Effector memory CD8-positive, alpha-beta T cell (primary cell): Measurements from ENCODE around the gene LOXL3.

Experiments
- ATAC-seq: fragments of 150-1000 bp; cut with Tn5 transposase; replicated peaks from 2 replicates; pipeline ENCODE4 v1.10.0; 2021; ENCODE audit warnings: mild to moderate bottlenecking, moderate library complexity
- DNase-seq, 3 experiments: peaks; one replicate each; pipeline ENCODE4 v3.0.0; 2021
- H3K27ac Mint-ChIP-seq, 2 donors: one replicate each; pipeline ENCODE4 v1.8.0; 2022; ENCODE audit warnings: mild to moderate bottlenecking in 2 of 2, mixed read lengths in 2 of 2, moderate library complexity in 2 of 2
- H3K27me3 Mint-ChIP-seq, 2 donors: one replicate each; pipeline ENCODE4 v1.8.0; 2022; ENCODE audit warnings: mixed read lengths in 2 of 2
- H3K36me3 Mint-ChIP-seq: one replicate; pipeline ENCODE4 v1.8.0; 2022; ENCODE audit warnings: mild to moderate bottlenecking, moderate library complexity, mixed read lengths; ENCODE audit not compliant: insufficient read depth
- H3K4me1 Mint-ChIP-seq, 2 donors: one replicate each; pipeline ENCODE4 v1.8.0; 2022; ENCODE audit warnings: low read depth in 2 of 2, mixed read lengths in 2 of 2
- H3K4me3 Mint-ChIP-seq, 2 donors: one replicate each; pipeline ENCODE4 v1.8.0; 2022; ENCODE audit warnings: mild to moderate bottlenecking in 2 of 2, mixed read lengths in 2 of 2, moderate library complexity in 2 of 2
- H3K9me3 Mint-ChIP-seq, 2 donors: one replicate each; pipeline ENCODE4 v1.8.0; 2022; ENCODE audit warnings: mixed read lengths in 2 of 2
- total RNA-seq, 9 experiments: gene quantifications; one replicate each; lab custom pipeline; 2026; lab: John Stamatoyannopoulos, UW

LOXL3 gene, protein sequence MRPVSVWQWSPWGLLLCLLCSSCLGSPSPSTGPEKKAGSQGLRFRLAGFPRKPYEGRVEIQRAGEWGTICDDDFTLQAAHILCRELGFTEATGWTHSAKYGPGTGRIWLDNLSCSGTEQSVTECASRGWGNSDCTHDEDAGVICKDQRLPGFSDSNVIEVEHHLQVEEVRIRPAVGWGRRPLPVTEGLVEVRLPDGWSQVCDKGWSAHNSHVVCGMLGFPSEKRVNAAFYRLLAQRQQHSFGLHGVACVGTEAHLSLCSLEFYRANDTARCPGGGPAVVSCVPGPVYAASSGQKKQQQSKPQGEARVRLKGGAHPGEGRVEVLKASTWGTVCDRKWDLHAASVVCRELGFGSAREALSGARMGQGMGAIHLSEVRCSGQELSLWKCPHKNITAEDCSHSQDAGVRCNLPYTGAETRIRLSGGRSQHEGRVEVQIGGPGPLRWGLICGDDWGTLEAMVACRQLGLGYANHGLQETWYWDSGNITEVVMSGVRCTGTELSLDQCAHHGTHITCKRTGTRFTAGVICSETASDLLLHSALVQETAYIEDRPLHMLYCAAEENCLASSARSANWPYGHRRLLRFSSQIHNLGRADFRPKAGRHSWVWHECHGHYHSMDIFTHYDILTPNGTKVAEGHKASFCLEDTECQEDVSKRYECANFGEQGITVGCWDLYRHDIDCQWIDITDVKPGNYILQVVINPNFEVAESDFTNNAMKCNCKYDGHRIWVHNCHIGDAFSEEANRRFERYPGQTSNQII
- total RNA-seq: 0 to 0.48 (median 0.30) reads per million in 9 experiments

DNA sequence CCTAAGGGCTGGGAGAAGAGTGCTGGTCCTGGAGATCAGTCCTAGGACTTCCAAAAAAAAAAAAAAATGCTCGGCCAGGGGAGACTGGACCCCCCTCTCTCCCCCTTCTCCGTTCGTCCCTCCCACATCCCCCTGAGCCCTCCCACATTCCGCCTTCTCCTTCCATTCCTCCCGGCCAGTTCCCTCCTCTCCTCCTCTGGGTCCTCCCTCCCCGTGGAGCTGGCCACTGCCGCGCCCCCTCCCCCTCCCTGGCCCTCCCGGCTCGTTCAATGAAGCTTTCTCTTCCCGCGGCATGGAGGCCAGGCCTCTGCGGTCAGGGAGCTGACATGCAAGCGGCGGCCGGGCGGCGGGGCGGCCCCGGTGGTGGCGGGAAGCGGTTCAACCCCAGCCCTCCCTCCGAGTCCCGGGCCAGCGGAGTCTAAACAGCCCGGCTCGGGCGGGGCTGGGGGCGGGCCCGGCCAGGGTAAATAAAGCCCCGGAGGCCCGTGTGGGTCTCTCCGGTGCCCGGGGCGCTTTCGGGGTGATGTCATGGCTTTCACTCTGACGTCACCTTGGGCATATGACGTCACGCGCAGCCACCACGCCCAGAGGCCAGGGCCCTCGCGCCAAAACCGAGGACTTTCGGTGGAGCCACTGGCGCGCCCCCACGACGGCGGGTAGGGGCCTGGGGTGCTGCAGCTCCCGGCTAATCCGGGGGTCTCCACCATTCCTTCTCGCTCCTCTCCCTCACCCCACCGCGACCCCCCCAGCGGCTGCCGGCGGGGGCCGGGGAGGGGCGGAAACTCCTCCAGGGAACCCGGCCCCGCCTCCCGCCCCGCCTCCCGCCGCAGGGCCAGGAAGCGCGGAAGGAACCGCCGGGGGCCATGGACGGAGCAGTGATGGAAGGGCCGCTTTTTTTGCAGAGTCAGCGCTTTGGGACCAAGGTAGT, at the start of gene LOXL3, which contains the start of gene DOK1:
Gene LOXL3 (minus strand): TSS at position 51 of the 928 bp plus-strand sequence. CDS start 1,308 bp downstream, outside the sequence.
Gene DOK1 (plus strand): TSS at position 829 of the 928 bp plus-strand sequence. CDS start 35 bp downstream, at position 864.
- Mint-ChIP-seq H3K36me3 (peaks cover 20% of the 10 kb centered on the region), H3K9me3 (no peaks in the 10 kb centered on the region)

GRCh38 chr2:74602586-74603281, 49.0 kb upstream of the LOXL3 start:
- DNase-seq (no peak), ATAC-seq (no peak)
- Mint-ChIP-seq H3K4me1 (peaks cover 4 to 6% of the 10 kb centered on the region in 2 donors), H3K4me3 (no peak overlapping the region), H3K36me3 (no peaks in the 10 kb centered on the region), H3K9me3 (no peaks in the 10 kb centered on the region), H3K27ac (no peak overlapping the region), H3K27me3 (peaks cover 21 to 28% of the 10 kb centered on the region in 2 donors)

More for the DNA sequence above, at the start of gene LOXL3, which contains the start of gene DOK1:
- H3K4me1 Mint-ChIP-seq: peaks cover 12 to 15% of the 10 kb centered on the region in 2 donors
- peaks cover 26 to 29% of the 10 kb centered on the region in 2 donors for H3K27me3 Mint-ChIP-seq
- H3K27ac Mint-ChIP-seq: peak within 1 kb of the TSS; percentile 83 to 92
- ATAC-seq (peak; percentile 81), DNase-seq (peak; percentile 68 to 81 (median 76))
- peak within 1 kb of the TSS; percentile 84 to 88 for H3K4me3 Mint-ChIP-seq

GRCh38 chr2:74599676-74600075, 45.9 kb upstream of the LOXL3 start:
- DNase-seq (no peak), ATAC-seq (no peak)
- no peaks in the 10 kb centered on the region for H3K36me3 Mint-ChIP-seq
- H3K27me3 Mint-ChIP-seq: peaks cover 19 to 34% of the 10 kb centered on the region in 2 donors
- H3K4me1 Mint-ChIP-seq: peaks cover 4 to 6% of the 10 kb centered on the region in 2 donors
- no peak overlapping the region for H3K27ac Mint-ChIP-seq
- no peaks in the 10 kb centered on the region for H3K9me3 Mint-ChIP-seq
- H3K4me3 Mint-ChIP-seq: no peak overlapping the region

GRCh38 chr2:74597410-74597809, 43.7 kb upstream of the LOXL3 start:
- H3K36me3 Mint-ChIP-seq: no peaks in the 10 kb centered on the region
- DNase-seq (no peak), ATAC-seq (no peak)
- no peak overlapping the region for H3K27ac Mint-ChIP-seq
- H3K4me1 Mint-ChIP-seq: no peaks in the 10 kb centered on the region
- H3K27me3 Mint-ChIP-seq: peaks cover 25 to 38% of the 10 kb centered on the region in 2 donors
- no peak overlapping the region for H3K4me3 Mint-ChIP-seq
- H3K9me3 Mint-ChIP-seq: no peaks in the 10 kb centered on the region

DNA sequence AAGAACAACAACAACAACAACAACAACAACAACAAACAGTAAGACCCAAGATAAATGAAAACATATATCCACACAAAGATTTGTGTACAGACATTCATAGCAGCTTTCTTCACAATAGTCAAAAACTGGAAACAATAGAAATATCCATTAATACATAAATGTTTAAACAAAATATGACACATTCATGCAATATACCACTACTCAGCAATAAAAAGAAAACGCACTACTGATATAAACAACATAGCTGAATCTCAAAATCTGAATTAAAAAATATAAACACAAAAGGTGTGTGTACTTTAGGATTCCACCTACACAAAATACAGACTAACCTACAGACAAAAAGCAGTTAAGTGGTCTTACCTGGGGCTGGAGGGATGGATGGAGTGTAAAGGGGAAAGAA, 42.8 kb upstream of the LOXL3 start:
- peaks cover 31 to 41% of the 10 kb centered on the region in 2 donors for H3K27me3 Mint-ChIP-seq
- no peak overlapping the region for H3K4me3 Mint-ChIP-seq
- H3K9me3 Mint-ChIP-seq: no peaks in the 10 kb centered on the region
- ATAC-seq (no peak), DNase-seq (no peak)
- no peaks in the 10 kb centered on the region for H3K36me3 Mint-ChIP-seq
- H3K27ac Mint-ChIP-seq: no peak overlapping the region
- no peaks in the 10 kb centered on the region for H3K4me1 Mint-ChIP-seq

DNA sequence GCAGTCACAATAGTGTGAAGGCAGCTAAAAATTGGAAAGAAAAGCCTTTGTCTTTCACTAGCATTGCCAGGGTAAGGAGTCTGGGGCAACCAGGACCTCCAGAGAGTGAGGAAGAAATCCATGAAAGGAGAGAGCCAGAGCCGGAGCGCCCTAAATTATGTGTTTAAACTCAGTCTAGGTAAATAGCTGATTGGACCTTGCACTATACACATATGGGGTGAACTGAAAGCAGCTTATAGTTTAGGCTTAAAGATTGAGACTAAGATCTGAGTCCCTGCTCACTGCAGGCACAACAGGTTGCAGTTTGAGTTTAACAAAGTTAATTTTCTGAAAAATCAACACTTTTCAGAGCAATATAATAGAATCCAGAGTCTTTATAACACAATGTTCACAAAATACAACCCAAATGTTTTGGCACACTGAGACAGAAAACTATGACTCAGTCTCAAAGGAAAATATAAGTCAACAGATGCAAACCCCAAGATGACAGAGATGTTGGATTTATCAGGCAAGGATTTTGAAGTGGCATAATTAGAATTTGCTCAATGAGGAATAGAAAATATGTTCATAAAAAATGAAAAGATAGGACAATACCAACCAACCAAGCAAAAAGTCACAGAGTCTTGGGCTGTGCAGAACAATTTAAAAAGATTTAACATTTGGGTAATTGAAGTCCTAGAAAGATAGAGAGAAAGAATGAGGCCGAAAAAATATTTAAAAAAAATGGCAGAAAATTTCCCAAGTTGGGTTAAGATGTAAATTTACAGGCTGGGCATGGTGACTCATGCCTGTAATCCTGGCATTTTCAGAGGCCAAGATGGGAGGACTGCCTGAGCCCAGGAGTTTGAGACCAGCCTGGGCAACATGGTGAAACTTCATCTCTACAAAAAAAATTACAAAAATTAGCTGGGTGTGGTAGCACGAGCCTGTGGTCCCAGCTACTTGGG, 40.4 kb upstream of the LOXL3 start:
- Mint-ChIP-seq H3K9me3 (no peaks in the 10 kb centered on the region), H3K27ac (no peak overlapping the region), H3K4me3 (no peak overlapping the region), H3K4me1 (no peaks in the 10 kb centered on the region), H3K27me3 (peaks cover 43 to 56% of the 10 kb centered on the region in 2 donors), H3K36me3 (no peaks in the 10 kb centered on the region)
- DNase-seq: no peak
- ATAC-seq: no peak

DNA sequence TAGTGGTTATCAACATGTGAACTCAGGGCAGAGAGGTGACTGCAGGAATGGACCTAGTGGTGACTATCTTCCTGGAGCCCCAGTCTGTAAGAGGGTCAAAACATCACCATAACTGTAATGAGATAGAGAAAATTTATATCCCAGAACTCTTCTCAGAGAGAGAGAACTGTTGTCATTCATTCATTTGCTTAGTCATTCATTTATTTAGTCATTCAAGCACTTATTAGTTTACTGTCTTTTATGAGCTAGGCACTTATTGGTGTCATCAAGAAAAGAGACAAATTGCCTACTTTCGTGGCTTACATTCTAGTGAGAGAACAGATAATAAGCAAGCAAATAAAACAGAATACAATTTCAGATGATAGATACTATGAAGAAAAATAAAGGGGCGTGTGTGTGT, 34.9 kb upstream of the LOXL3 start:
- Mint-ChIP-seq H3K4me3 (no peak overlapping the region), H3K27ac (no peak overlapping the region), H3K27me3 (peaks cover 35 to 36% of the 10 kb centered on the region in 2 donors), H3K9me3 (no peaks in the 10 kb centered on the region), H3K36me3 (no peaks in the 10 kb centered on the region), H3K4me1 (no peaks in the 10 kb centered on the region)
- ATAC-seq (no peak), DNase-seq (no peak)

DNA sequence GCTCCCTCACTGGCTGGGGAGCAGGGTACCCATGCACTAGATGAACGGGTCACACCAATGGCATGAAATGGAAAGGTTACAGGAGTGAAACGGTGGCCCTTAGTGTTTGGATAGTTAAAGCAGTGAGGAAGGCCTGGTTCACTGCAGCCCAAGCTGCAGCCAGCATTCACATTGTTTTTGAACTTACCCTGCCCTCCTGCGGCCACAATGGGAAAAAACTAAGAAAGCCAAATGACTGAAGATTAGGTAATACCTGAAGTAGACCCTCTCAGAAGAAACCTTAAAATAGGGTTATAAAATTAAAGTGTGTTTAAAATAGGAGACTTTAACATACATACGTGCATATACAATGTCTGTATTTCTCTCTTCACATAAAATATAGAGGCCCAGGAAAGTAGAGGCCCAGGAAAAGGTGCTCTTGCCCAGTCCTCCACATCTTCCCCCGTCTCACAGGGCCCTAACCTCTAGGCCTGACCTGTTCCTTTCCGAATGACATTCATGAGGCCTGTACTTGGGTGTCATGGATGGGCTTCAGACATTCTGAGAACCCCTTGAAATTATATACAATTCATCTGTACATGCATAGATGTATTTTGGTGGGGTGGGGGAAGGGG, 34.0 kb upstream of the LOXL3 start:
- no peaks in the 10 kb centered on the region for H3K36me3 Mint-ChIP-seq
- no peaks in the 10 kb centered on the region for H3K4me1 Mint-ChIP-seq
- DNase-seq: peak; percentile 42 to 59 (median 44)
- peak; percentile 80 for ATAC-seq
- H3K9me3 Mint-ChIP-seq: no peaks in the 10 kb centered on the region
- H3K27ac Mint-ChIP-seq: no peak overlapping the region
- H3K4me3 Mint-ChIP-seq: no peak overlapping the region
- H3K27me3 Mint-ChIP-seq: peaks cover 28% of the 10 kb centered on the region in 2 donors

GRCh38 chr2:74585406-74586185, 31.9 kb upstream of the LOXL3 start:
- ATAC-seq: no peak
- H3K9me3 Mint-ChIP-seq: no peaks in the 10 kb centered on the region
- peaks cover 16 to 25% of the 10 kb centered on the region in 2 donors for H3K27me3 Mint-ChIP-seq
- no peaks in the 10 kb centered on the region for H3K4me1 Mint-ChIP-seq
- no peak for DNase-seq
- no peak overlapping the region for H3K27ac Mint-ChIP-seq
- no peak overlapping the region for H3K4me3 Mint-ChIP-seq
- no peaks in the 10 kb centered on the region for H3K36me3 Mint-ChIP-seq

GRCh38 chr2:74584088-74584645, 30.4 kb upstream of the LOXL3 start:
- ATAC-seq: no peak

More at GRCh38 chr2:74584088-74584645, 30.4 kb upstream of the LOXL3 start:
- H3K27ac Mint-ChIP-seq: no peak overlapping the region
- H3K9me3 Mint-ChIP-seq: no peaks in the 10 kb centered on the region
- no peak for DNase-seq
- no peaks in the 10 kb centered on the region for H3K4me1 Mint-ChIP-seq
- peaks cover 10 to 29% of the 10 kb centered on the region in 2 donors for H3K27me3 Mint-ChIP-seq
- H3K36me3 Mint-ChIP-seq: no peaks in the 10 kb centered on the region
- no peak overlapping the region for H3K4me3 Mint-ChIP-seq
